ENCODE measurements around the gene ADK.
"Not testable (repeated sequence)": the region's sequence is repeated elsewhere in the genome, so short reads cannot be mapped to it uniquely, and the experiment has no call there.

ADK gene

DNA sequence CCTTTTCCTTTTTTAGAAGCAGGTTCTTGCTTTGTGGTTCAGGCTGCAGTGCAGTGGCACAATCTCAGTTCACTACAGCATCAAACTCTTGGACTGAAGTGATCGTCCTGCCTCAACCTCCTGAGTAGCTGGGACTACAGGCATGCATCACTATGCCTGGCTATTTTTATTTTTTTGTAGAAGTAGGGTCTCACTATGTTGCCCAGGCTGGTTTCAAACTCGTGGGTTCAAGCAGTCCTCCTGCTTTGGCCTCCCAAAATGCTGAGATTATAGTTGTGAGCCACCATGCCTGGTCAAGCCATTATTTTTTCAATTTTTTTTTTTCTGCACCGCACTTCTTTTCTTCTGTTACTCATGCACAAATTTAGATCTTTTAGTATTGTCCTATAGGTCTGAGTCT, 154.7 kb downstream of the ADK start:
- no peak for DNase-seq (ENCODE audit: low read depth)

DNA sequence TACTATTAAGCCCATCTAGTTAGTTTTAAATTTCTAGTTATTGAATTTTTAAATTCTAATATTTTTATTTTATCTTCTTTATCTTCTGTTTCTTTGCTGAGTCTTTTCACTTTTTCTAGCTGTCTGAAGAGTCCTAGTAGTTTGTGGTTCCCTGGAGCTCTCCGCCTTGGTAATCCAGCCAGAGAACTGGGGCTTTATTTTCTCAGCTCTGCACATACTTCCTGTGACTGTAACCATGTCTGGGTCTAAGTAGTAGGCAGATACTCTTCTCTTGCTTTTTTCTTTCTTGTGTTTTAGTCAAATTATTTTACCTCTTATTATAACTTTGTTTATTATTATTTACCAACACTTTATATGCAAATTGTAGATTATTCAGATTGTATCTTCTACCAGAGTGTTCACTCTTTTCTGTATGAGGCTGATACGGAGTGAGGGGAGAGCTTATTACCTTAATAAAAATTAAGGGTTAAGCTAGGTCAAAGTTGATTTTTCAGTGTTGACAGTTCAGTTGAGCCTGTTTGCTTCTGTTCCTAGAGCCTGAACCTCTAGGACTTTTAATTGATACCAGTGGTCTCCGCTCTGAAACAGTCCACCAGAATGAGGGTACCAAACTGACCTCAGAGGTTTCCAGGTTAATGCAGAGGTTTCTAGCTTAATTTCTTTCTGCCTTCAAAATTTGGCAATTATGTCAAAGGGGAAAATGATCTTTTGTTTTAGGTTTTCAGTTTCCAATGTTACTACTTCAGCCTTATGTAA, 155.4 kb downstream of the ADK start:
- DNase-seq (ENCODE audit: low read depth), result no peak

DNA sequence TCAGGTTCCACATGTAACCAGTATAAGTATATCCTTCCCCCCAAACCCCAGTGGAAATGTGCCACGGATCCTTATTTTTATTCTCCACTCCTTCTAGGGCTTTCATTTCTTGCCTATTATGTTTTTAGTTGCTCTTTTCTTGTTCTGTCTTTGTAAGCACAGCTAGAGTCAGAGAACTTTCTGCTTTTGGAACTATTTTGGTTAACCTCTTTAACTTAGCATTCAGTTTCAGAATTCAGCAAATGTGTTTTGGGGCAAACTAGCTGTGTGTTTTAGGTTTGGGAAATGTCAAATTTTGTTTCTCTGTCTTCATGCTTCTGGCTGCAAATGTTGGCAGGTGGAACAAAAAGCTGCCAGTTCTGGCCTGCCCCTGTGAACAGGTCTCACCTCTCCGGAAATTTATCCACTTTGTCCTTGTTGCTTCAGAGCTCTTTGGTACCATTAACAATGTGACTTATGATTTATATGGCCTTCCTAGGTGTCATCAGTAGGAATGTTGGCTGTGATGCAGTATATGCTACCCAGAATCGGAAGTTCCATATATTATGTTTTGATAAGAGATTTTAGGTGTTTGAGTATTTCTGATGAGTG, 156.1 kb downstream of the ADK start:
- DNase-seq (ENCODE audit: low read depth), result no peak

DNA sequence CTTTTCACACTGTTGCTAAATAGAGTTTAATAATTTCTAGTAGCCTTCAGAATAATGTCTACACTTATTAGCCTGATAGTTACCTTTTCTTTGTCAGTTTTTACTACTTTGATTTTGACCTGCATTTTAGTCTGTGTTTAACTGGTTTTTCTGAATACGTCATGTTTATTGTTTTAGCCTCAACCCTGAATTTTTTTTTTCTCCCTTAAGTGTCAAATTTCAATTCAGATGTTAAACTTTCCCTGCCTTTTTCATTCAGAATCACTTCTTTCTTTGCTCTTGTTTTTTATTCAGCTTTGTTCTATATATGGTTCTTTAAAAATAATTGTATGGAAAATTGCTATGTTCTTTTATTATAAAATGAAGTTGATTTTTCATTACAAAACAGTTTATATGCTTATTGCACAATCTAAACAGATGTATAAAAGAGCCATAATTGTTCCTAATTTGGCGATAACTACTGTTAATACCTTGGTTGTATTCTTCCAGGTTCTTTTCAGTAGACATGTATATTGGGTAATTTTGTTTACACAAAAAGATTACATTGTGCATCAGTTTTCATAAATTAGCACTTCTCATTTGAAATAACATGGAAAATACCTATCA, 159.7 kb downstream of the ADK start:
- DNase-seq (ENCODE audit: low read depth), result no peak

DNA sequence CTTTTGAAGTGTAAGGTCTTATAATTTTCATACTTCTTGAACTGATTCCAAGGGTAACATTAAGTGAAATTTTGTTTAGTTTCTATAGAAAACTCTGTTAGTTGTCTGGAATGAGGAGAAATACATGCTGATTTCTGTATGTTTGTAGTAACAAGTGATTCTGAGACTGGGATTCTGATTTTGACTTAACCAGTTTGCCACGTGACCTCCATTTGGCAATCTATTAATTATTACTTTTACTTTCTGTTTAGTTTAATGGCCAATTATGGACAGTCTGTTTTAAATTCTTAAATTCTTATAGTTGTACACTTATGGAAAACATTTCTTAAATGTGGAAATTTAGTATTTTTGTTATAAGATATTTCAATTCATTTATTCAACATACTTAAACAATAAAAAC, 163.1 kb downstream of the ADK start:
- no peak for DNase-seq (ENCODE audit: low read depth)

DNA sequence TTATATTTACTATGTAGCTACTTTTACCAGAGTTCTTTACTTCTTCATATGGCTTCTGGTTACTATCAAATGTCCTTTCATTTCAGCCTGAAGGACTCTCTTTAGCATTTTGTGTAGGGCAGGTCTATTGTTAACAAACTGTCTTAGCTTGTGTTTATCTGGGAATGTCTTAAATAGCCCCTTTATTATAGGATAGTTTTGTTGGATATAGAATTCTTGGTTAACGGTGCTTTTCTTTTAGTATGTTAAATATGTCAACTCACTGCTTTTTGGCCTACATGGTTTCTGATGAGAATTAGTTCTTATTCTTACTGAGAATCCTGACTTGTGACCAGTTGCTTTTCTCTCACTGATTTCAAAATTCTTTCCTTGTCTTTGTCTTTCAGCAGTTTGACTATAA, 169.0 kb downstream of the ADK start:
- no peak for DNase-seq (ENCODE audit: low read depth)

DNA sequence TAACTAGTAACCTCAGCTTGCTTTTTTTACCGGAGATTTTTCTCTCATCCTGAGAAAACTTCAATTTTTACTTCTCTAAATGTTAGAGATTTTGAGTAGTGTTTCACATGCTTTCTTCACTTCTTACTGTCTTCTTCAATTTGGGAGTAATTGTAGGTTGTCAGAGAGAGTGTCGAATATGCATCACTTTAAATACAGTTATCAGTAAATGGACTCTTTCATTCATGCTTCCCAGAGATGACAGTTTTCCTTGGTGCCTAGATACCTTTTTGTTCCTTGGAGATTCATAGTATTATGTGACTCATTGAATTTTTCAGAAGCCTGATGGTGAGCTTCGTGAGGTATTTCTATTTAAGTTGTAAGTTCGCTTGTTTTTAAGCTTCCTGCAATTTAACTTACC, 169.7 kb downstream of the ADK start:
- no peak for DNase-seq (ENCODE audit: low read depth)

DNA sequence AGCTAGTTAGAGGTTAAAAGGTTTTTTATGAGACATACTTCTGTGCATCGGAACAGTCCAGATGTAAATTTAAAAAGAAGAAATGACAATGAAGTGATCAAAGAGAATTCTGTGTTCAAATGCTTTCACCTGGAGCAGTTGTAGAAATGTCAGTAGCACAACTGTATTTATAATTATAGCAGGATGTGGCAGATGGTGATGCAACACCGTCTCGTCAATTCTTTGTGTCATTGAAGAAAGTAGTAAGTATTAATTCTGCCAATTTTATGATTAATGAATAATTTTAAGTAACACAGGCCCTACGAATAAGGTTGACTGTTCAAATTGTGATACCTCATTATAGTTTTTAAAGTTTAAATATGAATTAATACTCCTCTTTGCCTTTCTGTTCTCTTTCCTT, 171.1 kb downstream of the ADK start:
- DNase-seq (ENCODE audit: low read depth), result no peak

DNA sequence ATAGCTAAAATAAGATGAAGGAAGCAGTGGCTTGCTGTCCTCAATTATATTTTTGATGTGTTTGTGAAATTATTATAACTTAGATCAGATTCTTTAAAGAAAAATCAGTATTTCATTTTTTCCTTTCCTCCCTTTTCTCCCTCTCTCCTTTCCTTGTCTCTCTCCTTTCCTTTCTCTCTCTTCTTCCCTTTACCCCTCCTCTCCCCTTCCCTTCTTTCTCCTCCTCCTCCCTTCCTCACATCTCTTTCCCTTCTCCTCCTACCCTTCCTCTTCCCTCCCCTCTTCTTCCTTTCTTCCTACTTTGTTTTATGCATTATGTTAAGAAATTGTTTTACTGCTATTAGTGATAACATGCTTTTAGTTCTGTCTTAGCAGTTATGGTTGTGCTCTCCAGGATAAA, 171.5 kb downstream of the ADK start:
- DNase-seq (ENCODE audit: low read depth), result no peak

DNA sequence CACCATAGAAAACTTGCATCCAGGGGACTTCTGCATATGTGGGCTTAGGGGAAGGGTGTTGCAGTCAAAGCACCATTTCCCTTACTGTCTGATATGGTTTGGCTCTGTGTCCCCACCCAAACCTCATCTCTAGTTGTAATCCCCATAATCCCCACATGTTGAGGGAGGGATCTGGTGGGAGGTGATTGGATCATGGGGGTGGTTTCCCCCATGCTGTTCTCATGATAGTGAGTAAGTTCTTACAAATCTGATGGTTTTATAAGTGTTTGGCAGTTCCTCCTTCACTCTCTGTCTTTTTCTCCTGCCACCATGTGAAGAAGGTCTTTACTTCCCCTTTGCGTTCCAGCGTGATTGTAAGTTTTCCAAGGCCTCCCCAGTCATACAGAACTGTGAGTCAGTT, 177.4 kb downstream of the ADK start:
- DNase-seq (ENCODE audit: low read depth), result no peak

DNA sequence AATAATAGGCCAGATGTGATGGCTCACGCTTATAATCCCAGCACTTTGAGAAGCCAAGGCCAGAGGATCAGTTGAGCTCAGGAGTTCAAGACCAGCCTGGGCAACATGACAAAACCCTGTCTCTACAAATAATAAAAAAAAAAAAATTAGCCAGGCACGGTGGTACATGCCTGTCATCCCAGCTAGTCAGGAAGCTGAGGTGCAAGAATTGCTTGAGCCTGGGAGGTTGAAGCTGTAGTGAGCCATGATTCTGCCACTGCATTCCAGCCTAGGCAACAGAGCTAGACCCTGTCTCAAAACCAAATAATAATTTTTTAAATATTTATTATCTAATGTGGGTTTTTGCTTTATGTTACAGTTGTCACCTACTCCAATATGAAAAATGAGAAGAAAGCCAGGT, 178.9 kb downstream of the ADK start:
- no peak for DNase-seq (ENCODE audit: low read depth)

DNA sequence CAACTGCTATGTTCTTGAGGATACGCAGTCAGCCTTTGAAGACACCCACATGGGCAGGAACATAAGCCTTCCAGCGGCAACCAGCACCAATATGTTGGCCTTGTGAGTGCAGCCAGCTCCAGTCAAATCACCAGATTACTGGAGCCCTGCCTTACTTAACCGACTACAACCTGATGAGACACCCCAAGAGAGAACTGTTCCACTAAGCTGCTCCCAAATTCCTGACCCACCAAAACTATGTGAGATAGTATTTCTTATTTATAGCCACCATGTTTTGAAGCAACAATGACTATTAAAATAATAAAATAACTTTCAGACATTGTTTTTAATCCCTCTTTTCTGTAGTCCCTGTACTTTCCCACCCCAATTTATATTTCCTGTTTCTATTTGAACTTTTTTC, 179.6 kb downstream of the ADK start:
- DNase-seq (ENCODE audit: low read depth), result no peak

DNA sequence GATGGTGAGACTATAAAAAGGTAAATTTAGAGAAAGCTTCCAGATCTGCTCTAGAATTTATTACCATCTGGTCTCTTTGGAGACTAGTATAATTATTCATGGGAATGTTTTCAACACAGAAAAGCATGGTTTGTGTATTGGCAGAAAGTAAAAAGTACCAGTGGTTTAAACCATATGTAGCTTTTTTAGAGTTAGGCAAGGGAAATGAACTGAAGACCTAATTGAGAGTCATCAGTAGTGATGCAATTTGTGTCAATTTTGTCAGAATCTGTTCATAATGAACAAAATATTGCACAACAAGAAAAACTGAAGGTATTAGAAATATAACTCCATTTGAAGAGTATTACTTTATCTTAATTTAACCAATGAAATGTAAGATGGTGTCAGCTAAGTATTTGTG, 181.4 kb downstream of the ADK start:
- DNase-seq (ENCODE audit: low read depth), result no peak

DNA sequence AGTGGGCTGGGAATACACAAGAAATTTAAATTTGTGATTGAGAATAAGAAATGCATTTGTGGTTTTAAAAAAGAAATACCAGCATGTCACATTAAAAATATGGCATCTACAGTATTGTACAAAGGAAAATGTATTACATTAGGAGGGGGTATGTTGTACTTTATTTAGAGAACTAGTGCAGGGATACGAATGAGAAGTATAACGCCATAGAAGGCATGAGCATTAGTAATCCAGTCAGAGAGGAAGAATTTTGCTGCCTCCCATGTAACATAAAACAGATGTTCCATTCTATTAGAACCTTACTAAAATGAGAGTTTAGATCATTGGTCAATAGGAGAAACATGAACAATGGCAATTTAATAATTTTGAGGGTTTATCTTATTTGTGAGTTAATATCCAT, 182.2 kb downstream of the ADK start:
- no peak for DNase-seq (ENCODE audit: low read depth)

DNA sequence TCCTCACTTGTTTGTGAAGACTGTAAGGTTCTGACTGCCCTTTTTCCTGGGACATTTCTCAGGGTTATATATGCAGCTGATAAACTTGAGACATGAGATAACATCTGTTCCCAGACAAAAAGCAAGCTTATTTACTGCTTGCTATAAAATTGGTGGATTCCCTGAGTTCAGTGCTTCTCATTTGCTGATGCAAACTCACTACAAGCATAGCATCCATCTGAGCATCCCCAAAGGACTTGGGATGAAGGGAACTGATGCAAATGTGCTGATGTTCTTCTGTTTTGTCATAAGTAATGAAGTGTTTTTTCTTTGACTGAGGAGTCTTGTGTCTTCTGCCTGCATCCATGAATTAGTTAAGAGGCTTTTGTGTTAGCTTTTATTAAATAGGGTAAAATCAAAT, 183.2 kb downstream of the ADK start:
- DNase-seq (ENCODE audit: low read depth), result no peak

DNA sequence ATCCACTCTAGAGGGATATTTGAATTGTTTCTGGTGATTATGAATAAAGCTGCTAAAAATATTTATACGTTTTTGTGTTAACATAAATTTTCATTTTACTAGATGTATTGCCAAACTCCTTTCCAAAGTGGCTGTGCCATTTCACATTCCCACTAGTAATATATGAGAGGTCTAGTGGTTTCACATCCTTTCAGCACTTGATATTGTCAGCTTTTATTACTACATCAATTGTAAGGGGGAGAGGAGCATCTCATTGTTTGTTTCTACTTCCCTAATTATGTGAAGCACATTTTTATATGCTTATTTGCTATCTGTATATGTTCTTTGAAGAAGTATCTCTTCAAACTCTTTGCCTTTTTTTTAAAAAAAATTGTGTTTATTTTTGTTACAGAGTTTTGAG, 184.5 kb downstream of the ADK start:
- DNase-seq (ENCODE audit: low read depth), result no peak

DNA sequence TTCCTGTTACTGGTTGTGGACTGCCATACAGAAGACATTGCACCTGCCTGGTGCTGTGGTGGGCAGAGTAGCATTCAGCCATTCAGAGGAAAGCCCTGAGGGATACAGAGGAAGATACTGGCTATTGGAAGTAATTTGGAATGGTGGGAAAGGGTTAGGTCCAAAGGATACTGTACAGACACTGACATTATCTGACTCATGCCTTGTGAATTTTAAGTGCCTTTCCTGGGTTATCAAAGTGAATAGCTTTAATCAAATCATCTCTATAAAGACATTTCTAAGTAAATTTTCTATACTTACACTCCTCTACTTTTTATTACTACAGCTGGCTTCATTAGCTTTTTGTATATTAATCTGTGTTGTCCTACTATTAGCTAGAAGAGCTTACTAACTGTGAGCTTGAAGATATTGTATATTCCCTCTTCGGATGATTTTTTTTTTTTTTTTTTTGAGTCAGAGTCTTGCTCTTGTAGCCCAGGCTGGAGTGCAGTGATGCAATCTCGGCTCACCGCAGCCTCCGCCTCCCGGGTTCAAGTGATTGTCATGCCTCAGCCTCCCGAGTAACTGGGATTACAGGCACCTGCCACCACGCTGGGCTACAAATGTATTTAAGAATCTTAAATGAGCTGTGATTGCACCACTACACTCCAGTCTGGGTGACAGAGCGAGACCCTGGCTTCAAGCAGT, 186.5 kb downstream of the ADK start:
- no peak for DNase-seq (ENCODE audit: low read depth)

DNA sequence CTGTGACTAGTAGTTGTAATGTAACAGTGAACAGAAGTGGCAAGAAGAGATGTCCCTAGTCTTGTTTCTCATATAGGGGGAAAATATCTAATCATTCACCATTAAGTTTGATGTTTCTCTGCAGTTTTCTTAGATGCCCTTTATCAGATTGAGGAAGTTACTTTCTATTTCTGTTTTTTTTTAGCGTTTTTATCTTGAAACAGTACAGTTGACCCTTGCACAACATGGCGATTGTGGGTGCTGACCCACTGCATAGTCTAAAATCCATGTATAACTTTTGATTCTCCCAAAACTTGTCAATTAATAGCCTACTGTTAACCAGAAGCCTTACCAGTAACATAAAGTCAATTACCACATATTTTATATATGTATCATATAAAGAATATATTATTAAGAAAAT, 192.0 kb downstream of the ADK start:
- DNase-seq (ENCODE audit: low read depth), result no peak

DNA sequence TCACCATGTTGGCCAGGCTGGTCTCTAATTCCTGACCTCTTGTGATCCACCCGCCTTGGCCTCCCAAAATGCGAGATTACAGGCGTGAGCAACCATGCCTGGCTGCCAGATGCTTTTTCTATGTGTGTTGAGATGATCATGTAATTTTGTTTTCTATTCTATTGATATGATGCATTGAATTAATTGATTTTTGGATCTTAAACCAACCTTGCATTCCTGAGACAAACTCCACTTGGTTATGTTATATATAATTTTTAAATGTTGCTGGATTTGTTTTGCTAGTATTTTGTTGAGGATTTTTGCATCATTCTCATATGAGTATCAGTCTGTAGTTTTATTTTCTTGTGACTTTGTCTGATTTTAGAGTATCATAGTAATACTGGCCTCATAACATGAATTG, 192.8 kb downstream of the ADK start:
- no peak for DNase-seq (ENCODE audit: low read depth)

DNA sequence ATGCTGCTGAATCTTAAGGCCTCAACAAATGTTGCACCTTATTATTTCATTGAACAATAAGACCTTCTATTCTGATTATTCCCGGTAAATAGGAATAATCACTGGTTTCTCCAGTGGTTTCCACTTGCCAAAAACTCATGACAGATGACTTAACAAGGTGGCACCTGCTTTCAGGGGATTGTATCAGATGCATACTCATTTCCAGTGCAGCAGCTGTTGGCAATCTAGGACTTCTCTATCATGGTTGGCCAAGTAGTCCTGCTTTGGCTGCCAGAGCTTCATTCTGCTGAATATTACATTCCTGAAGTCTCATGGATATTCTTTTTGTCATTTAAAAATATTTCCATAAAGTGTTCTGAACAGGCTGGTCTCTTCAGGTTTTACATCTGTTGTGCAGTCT, 193.3 kb downstream of the ADK start:
- DNase-seq (ENCODE audit: low read depth), result no peak

DNA sequence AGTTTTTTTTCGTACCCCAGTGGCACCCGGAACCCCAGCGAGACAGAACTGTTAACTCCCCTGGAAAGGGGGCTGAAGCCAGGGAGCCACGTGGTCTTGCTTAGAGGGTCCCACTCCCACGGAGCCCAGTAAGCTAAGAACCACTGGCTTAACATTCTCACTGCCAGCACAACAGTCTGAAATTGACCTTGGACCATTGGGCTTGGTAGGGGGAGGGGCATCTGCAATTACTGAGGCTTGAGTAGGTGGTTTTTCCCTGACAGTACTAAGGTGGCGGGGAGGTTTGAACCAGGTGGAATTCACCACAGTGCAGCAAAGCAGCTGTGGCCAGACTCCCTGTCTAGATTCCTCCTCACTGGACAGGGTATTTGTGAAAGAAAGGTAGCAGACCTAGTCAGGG, 196.5 kb downstream of the ADK start:
- DNase-seq (ENCODE audit: low read depth), result no peak

DNA sequence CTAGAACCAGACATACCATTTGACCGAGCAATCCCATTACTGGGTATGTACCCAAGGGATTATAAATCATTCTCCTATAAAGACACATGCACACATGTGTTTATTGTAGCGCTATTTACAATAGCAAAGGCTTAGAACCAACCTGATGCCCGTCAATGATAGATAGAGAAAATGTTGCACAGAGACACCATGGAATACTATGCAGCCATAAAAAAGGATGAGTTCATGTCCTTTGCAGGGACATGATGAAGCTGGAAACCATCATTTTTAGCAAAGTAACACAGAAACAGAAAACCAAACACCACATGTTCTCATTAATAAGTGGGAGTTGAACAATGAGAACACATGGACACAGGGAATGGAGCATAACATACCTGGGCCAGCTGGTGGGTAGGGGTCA, 202.0 kb downstream of the ADK start:
- not testable (repeated sequence) for DNase-seq (ENCODE audit: low read depth)

DNA sequence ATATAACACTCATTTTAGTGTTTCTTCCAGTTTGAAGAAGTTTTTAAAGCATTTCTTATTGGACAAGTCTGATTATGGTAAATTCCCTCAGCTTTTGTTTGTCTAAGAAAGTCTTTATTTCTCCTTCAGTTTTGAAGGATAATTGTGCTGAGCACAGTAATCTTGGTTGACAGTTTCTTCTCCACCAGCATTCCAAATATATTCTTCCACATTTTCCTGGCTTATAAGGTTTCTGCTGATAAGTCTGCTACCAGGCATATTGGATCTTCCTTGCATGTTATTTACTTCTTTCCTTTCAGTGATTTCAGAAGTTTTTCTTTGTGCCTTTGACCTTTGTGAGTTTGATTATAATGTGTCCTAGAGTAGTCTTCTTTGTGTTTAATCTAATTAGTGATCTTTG, 210.7 kb downstream of the ADK start:
- no peak for DNase-seq (ENCODE audit: low read depth)
